ENCODE measurements around the gene TAMALIN. TPM values are rescaled to one million over a fixed set of nuclear protein-coding genes. Genes with fewer than 3 reads are reported as not detected.

TAMALIN gene
- polyA plus RNA-seq, 3 donors, result 0.63 to 118 (median 1.6) TPM

DNA sequence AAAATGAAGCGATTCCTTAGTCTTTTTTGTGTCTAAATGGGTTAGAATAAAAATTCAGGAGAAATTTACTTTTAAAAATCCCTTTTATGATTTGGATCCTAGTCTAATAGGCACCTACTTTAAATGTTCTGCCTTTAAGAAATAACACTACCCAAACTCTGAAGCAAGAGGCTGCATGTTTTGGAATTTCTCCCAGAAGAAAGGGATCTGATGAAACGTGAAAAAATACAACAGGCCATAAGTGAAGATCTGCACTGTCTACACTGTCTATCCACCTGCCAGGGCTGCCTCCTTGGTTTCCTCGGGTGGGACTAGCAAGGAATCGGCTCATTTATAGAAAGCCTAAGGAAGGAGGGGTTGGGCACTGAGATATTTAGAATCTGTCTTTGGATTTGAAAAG lies 33.2 kb upstream of the TAMALIN start:
- Histone ChIP-seq H3K27ac (ENCODE audit: low read depth in 1 of 2, low read length in 2 of 2) (peak overlapping the region; percentile 87 to 97), H4K20me1 (ENCODE audit: insufficient read depth, low read length) (peaks cover 2% of the 10 kb centered on the region), H3K9me3 (replicated peaks in 1 of 2; ENCODE audit: control insufficient read depth in 1 of 2, insufficient read depth in 1 of 2, low read length in 2 of 2) (no peaks in the 10 kb centered on the region), H3K27me3 (ENCODE audit: control insufficient read depth in 2 of 2, insufficient read depth in 2 of 2, low read length in 2 of 2) (no peaks in the 10 kb centered on the region), H2AFZ (ENCODE audit: insufficient read depth, low read depth, low read length, poor library complexity, severe bottlenecking) (no peak overlapping the region), H3K36me3 (replicated peaks in 1 of 2; ENCODE audit: control insufficient read depth in 1 of 2, insufficient read depth in 2 of 2, low read length in 2 of 2) (peaks cover 3 to 27% of the 10 kb centered on the region in 2 donors), H3K79me2 (ENCODE audit: insufficient read depth, low read length) (peaks cover 90% of the 10 kb centered on the region), H3K4me1 (ENCODE audit: control insufficient read depth in 1 of 2, insufficient read depth in 2 of 2, low read length in 2 of 2) (peaks cover 86 to 96% of the 10 kb centered on the region in 2 donors), H3K4me3 (replicated peaks in 1 of 3; ENCODE audit: low read depth in 2 of 3, low read length in 3 of 3) (peak overlapping the region in 1 of 3 experiments; percentile 73), H3K4me2 (replicated peaks; ENCODE audit: extremely low read depth, low read length, poor library complexity, severe bottlenecking) (peak overlapping the region; percentile 84), H3K9ac (ENCODE audit: insufficient read depth, low read length, poor library complexity, severe bottlenecking) (peak overlapping the region; percentile 30)
- peaks cover 93% of the 10 kb centered on the region for H3K4me1 Mint-ChIP-seq
- intact Hi-C loops (cut with micrococcal nuclease), result loop anchor here in 1 of 2 donors (2.0 kb wide), 1 partner anchor 87 kb away; no protein-coding TSS in a partner anchor
- H3K27me3 Mint-ChIP-seq (ENCODE audit: low read depth in 3 of 3), result no peaks in the 10 kb centered on the region
- peak overlapping the region; percentile 12 to 76 for H3K4me3 Mint-ChIP-seq
- peak overlapping the region; percentile 87 to 97 (median 97) for H3K27ac Mint-ChIP-seq
- no CpG with 5 or more reads among the region's 4 CpGs for WGBS (ENCODE audit: insufficient coverage)
- H3K36me3 Mint-ChIP-seq, result peaks cover 39 to 52% of the 10 kb centered on the region in 2 donors
- H3K9me3 Mint-ChIP-seq, result no peaks in the 10 kb centered on the region
- no peak for TF ChIP-seq CTCF (IDR thresholded peaks at IDR 0.05)
- DNase-seq, result no peak

GRCh38 chr12:51974646-51975045 lies 32.1 kb upstream of the TAMALIN start:
- intact Hi-C loops (cut with micrococcal nuclease), result no loop called here
- DNase-seq, result no peak
- H3K9me3 Mint-ChIP-seq, result no peaks in the 10 kb centered on the region
- peak overlapping the region in 1 of 2 donors; percentile 74 for H3K4me3 Mint-ChIP-seq
- Histone ChIP-seq H3K9ac (ENCODE audit: insufficient read depth, low read length, poor library complexity, severe bottlenecking) (no peak overlapping the region), H3K27me3 (ENCODE audit: control insufficient read depth in 2 of 2, insufficient read depth in 2 of 2, low read length in 2 of 2) (no peaks in the 10 kb centered on the region), H3K9me3 (replicated peaks in 1 of 2; ENCODE audit: control insufficient read depth in 1 of 2, insufficient read depth in 1 of 2, low read length in 2 of 2) (no peaks in the 10 kb centered on the region), H3K36me3 (replicated peaks in 1 of 2; ENCODE audit: control insufficient read depth in 1 of 2, insufficient read depth in 2 of 2, low read length in 2 of 2) (peaks cover 3 to 27% of the 10 kb centered on the region in 2 donors), H3K27ac (ENCODE audit: low read depth in 1 of 2, low read length in 2 of 2) (peak overlapping the region in 1 of 2 donors; percentile 97), H3K4me1 (ENCODE audit: control insufficient read depth in 1 of 2, insufficient read depth in 2 of 2, low read length in 2 of 2) (peaks cover 87 to 91% of the 10 kb centered on the region in 2 donors), H3K79me2 (ENCODE audit: insufficient read depth, low read length) (peaks cover 87% of the 10 kb centered on the region), H4K20me1 (ENCODE audit: insufficient read depth, low read length) (peaks cover 2% of the 10 kb centered on the region), H3K4me3 (replicated peaks in 1 of 3; ENCODE audit: low read depth in 2 of 3, low read length in 3 of 3) (peak overlapping the region in 1 of 3 experiments; percentile 73), H2AFZ (ENCODE audit: insufficient read depth, low read depth, low read length, poor library complexity, severe bottlenecking) (no peak overlapping the region), H3K4me2 (replicated peaks; ENCODE audit: extremely low read depth, low read length, poor library complexity, severe bottlenecking) (peak overlapping the region; percentile 84)
- no peaks in the 10 kb centered on the region for H3K27me3 Mint-ChIP-seq (ENCODE audit: low read depth in 3 of 3)
- 0% methylated on average over 1 of the region's 2 CpGs for WGBS (ENCODE audit: insufficient coverage)
- H3K36me3 Mint-ChIP-seq, result peaks cover 40 to 53% of the 10 kb centered on the region in 2 donors
- H3K4me1 Mint-ChIP-seq, result peaks cover 90% of the 10 kb centered on the region
- TF ChIP-seq CTCF (IDR thresholded peaks at IDR 0.05), result no peak
- H3K27ac Mint-ChIP-seq, result peak overlapping the region; percentile 35 to 97 (median 93)
